ENCODE measurements around the gene GANAB.
"Not testable (repeated sequence)": the region's sequence is repeated elsewhere in the genome, so short reads cannot be mapped to it uniquely, and the experiment has no call there.

The GANAB gene

DNA sequence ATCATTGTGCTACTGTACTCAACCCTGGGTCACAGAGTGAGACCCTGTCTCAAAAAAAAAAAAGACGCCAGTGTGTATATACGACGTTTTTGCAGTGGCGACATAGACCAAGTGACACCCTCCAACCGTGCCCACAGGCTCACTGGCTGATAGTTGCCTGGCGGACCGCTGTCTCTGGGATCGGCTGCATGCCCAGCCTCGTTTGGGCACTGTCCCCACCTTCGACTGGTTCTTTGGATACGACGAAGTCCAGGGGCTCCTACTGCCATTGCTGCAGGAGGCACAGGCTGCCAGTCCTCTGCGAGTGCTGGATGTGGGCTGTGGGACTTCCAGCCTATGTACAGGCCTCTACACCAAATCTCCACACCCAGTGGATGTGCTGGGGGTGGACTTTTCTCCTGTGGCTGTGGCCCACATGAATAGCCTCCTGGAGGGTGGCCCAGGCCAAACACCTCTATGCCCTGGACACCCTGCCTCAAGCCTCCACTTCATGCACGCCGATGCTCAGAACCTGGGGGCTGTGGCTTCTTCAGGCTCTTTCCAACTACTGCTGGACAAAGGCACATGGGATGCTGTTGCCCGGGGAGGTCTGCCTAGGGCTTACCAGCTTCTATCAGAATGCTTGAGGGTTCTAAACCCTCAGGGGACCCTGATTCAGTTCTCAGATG lies 20.0 kb upstream of the GANAB start:
- no peak for DNase-seq

DNA sequence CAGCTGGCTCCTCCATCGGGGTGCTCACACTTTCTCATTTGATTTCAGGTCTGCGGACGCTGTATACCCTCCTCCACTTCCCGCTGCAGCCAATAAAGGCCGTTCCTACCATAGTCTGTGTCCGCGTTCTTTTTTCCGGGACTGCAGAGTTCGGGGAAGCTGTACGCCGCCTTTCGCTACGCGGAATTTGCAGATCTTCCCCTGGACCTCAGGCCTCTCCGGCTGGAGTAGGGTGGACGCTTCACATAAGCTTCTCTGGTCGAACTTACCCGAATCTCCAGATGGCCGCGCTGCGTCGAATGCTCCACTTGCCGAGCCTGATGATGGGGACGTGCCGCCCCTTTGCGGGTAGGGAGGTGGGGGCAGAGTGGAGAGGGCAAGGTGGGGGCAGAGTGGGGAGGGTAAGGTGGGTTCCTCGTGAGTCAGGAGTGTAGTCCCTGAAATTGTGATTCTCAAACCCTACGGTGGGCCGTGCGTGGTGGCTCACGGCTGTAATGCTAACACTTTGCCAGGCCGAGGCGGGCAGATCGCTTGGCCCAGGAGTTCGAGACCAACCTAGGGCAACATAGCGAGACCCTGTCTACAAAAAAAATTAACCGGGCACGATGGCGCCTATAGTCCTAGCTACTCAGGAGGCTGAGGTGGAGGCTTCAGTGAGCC lies 19.3 kb upstream of the GANAB start:
- peak; percentile 71 for DNase-seq

GRCh38 chr11:62665075-62665598 lies 18.7 kb upstream of the GANAB start, which contains the start of the genes C11orf98 and CSKMT:
TSS of gene C11orf98 (minus strand) at chr11:62665210. CDS start at chr11:62665169, 41 bp downstream.
TSS of gene CSKMT (plus strand) at chr11:62665312. CDS start at chr11:62665880, 568 bp downstream.
- DNase-seq, result peak; percentile 96

DNA sequence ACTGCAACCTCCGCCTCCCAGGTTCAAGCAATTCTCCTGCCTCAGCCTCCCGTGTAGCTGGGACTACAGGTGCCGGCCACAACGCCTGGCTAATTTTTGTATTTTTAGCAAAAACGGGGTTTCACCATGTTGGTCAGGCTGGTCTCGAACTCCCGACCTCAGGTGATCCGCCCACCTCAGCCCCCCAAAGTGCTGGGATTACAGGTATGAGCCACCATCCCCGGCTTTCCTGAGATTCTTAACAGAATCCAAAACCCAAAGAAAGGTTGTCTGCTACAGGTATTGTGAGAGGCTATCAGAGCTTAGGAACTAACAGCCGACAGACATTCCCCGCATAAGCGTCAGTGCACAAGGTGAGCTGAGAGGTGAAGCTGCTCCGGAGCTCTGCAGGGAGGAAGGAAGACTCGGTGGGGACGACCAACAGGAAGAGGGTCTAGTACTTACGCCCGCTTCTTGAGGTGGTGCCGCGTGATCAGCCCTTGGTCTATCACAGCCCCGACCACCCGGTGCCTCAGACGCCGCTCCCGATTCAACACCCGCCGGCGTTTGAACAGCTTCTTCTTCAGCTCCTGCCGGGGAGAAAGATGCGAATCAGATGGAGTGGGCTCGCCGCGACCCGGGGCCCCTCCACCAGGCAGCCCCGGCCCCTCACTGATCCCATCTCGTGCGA lies 18.1 kb upstream of the GANAB start:
- DNase-seq, result peak; percentile 53

DNA sequence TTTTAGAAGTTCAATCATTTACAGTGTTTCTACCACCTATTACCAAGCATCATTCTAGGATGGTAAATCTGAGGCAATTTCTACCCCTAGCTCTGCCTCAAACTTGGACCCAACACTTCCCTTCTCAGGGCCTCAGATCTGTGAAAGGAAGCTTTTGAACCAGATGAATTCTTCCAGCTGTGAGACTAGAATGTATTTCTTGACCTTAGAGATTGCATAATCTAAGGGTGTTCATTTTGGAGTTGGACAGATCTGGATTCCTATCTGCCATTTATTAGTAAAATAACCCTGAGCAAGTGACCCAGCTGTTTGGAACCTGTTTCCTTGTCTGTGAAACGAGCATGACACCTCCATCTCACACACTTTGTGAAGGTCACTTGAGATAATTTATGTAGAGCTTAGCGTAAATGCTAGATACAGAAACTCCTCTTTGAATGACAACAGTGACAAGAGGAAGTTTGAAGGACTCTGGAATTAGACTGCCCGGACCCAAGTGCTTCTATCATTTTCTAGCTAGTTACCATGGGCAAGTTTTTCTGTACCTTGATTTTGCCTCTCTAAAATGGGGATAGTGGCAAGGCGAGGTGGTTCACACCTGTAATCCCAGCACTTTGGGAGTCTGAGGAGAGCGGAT lies 10.5 kb upstream of the GANAB start:
- no peak for DNase-seq

- DNase-seq, result no peak
These were observed 7.9 kb upstream of the GANAB start for GRCh38 chr11:62654297-62654696.

DNA sequence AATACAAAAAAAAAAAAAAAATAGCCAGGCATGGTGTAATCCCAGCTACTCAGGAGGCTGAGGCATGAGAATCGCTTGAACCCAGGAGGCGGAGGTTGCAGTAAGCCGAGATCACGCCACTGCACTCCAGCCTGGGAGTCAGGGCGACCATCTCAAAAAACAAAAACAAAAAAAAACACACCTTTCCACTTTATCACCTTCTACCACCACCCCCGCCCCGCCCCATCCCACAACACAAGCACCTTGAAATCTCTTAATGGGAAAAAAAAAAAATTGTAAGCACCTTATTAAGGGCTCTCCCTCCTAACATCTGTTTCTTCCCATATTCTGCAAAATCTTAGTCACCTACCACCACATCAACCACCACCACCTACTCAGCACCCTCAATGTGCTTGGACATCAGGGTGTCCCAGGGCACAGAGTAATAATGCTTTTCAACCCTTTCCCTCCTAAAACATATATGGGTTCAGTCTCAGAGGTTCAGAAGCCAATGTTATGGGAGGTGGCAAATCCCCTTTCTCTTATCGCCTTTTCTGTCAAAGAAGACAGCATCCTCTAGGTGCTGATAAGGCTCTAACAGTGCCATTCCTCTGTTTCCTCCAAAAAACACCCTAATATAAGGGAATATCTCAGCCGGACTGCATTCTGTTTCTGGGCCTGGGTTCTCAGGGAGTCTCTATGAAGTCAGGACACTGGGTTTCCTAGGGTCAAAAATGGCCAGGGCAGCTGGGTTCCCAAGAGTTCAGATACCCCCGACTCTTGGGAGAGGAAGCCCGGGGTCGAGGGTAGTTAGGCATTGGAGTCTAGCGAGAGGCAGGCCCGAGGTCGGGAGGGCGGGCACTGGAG lies 6.0 kb upstream of the GANAB start:
- DNase-seq, result no peak

DNA sequence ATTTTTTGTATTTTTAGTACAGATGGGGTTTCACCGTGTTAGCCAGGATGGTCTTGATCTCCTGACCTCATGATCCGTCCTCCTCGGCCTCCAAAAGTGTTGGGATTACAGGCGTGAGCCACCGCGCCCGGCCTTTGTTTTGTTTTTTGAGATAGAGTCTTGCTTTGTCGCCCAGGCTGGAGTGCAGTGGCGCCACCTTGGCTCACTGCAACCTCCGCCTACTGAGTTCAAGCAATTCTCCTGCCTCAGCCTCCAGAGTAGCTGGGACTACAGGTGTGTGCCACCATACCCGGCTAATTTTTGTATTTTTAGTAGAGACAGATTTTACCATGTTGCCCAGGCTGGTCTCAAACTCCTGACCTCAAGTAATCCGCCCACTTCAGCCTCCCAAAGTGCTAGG lies 3.9 kb upstream of the GANAB start:
- not testable (repeated sequence) for DNase-seq

- no peak for DNase-seq
These were observed 3.1 kb upstream of the GANAB start for GRCh38 chr11:62649486-62649885.

DNA sequence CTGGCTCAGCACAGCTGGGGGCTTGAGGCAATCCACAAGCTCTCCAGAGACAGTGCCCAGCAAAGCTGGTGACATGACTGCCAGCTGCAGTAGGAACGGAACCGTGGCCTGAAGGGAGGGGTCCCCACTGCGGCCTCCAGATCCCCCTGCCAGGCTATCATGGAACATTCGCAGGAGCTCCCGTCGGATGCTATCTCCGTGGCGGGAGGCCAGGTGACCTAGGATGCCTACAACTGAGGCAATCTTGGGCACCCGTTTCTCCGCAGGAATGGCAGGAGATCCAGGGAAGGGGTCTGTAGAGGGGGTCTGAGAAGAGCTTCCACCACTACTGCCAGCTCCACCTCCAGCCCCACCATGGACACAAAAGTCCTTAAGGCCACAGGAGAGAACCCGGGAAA lies 2.6 kb upstream of the GANAB start:
- no peak for DNase-seq

- no peak for DNase-seq
These were observed 2.0 kb upstream of the GANAB start for GRCh38 chr11:62648185-62648966.

DNA sequence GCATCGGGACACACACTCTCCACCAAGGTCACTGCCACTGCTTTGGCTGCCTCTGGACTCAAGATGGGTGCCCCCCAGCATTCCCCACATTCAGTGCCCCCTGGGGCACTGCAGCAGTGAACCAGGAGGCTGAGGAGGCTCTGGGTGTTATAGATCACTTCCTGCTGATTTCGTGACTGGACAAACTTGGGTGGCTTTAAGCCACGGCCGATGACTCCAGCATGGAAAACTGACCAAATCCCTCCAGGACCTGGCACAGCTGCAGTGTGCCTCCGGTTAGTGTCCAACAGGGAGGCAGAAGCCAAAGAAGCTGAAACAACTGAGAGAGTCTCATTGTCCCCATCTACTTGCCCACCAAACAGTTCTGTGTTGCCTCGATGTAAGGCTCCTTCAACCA lies 1.2 kb upstream of the GANAB start:
- DNase-seq, result no peak

DNA sequence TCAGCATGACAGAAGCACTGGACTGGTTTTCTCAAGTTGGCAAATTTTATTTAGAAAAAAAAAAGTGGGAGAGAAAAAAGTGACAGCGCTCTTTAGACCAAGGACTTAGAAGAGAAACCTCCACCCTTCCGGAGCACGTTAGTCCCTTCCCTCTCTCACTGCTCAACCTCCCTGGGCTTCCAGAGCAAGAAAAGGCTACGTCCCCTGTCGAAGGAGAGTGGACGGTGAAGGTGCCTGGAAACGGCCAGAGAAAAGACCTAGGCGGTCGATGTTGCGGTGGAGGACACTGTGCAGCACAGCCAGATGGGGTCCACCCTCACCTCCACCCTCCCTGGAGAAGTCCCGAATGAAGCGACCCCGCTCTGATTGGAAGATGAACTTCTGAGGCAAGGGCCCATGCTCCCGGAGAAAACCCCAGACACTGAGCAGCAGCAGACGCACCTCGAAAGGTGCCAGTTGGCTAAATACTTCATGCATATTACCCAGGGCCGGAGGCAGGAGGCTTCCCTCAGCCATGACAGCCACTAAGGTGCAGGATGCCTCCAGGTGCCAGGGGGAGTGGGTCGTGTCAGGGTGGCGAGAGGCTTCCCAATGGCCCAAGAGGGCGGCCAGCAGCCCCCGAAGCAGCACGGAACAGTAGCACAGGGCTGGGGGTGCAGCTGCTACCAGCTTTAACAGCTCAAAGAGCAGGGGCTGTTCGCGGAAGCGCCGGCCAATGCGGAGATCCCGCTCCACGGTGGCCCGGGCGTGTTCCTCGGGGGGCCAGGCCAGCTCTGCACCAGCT lies 604 bp upstream of the GANAB start:
- no peak for DNase-seq

- DNase-seq, result no peak
These were observed 805 bp downstream of the GANAB start for GRCh38 chr11:62645671-62645945.

DNA sequence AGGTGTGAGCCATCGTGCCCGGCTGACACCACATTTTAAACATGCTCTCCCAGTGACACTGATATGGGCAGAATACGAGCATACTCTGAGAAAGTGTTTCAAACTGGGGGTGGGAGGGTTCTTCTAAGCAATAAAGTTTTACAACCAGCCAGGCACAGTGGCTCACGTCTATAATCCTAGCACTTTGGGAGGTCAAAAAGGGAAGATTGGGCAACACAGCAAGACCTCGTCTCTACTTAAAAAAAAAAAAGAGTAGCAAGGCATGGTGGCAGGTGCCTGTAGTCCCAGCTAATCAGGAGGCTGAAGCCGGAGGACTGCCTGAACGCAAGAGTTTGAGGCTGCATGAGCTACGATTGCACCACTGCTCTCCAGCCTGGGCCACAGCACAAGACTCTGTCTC lies 2.2 kb downstream of the GANAB start:
- DNase-seq, result no peak

DNA sequence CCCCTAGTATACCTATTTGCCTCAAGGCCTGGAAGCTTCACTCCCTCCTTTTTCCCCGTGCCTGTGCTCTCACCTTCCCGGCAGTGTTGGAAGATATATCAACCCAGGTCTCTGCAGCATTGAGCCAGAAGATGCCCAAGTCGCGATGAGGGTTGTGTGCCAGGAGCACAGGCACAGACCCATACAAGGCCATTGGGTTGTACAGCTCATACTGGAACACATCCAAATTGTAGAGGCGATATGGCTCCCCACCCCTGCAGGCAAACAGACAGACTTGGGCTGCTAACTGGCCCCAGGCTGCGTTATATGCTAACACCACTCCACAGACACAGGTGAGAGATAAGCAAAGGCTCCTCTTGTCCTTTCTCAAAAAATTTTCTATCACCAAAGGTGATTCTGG lies 13.9 kb downstream of the GANAB start:
- no peak for DNase-seq

DNA sequence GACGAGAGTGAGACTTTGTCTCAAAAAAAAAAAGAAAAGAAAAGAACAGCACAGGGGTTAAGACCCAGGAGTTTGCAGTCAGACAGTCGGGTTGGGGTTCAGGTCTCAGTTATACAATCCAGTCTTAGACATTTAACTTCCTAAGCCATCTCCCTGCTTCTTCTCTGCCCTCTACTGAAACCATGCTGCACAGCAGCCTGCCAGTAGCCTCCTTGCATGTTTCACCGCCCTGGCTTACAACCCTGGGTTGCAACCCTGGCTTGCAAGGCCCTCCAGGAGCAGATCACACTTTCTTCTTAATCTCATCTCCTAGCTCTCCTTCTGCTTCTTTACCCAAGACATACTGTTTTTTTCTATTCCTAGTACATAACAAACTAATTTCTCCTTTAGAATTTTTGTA lies 18.7 kb downstream of the GANAB start:
- no peak for DNase-seq

DNA sequence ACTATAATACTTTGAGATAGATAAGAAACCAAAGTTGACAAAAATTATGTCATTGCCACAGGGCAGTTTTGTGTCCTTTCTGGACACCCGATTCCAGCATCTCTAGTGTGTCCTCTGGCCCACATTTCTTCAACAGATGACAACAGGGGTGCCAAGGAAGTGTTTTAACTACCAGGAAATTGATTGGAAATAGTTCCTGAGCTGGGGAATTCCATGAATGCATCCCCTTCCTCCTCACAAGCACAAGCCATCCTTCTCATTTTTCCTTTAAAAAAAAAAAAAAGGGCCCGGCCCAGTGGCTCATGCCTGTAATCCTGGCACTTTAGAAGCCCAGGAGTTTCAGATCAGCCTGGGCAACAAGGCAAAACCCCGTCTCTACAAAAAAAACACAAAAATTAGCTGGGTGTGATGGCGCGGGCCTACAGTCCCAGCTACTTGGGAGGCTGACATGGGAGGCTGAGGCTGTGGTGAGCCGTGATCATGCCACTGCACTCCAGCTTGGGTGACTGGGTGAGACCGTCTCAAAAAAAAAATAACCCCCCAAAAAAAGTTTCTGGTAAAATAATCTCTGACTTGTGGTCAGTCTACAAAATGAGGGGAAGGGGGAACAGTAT lies 23.8 kb downstream of the GANAB start:
- no peak for DNase-seq

GRCh38 chr11:62621567-62622470 lies 24.6 kb downstream of the GANAB start, which contains the start of gene B3GAT3:
TSS of gene B3GAT3 (minus strand) at chr11:62621986. CDS start at chr11:62621947, 39 bp downstream.
- peak; percentile 96 for DNase-seq

Data from activated naive CD4-positive, alpha-beta T cell treated with Interleukin-2 at 50 U/mL for 16 hours (primary cell).